Fibroblast of pulmonary artery (primary cell): ENCODE results near the gene SLC4A3.

ENCODE experiments used
- DNase-seq: peaks from one replicate; pipeline ENCODE4 v3.0.0-alpha.2; 2010; ENCODE audit warnings: low read depth
- H3K4me3 ChIP-seq: replicated peaks from 2 replicates; pipeline ENCODE4 v1.5.1; 2011; ENCODE audit warnings: low read depth, mild to moderate bottlenecking, control low read depth, low read length, moderate library complexity
- CTCF ChIP-seq: IDR thresholded peaks from 2 replicates; pipeline ENCODE4 v1.5.1; 2011; ENCODE audit warnings: mild to moderate bottlenecking, control low read depth, low read length, inconsistent platforms; ENCODE audit errors: missing control alignments

The SLC4A3 gene

GRCh38 chr2:219613461-219614070, 13.9 kb upstream of the SLC4A3 start:
- no peak for TF ChIP-seq CTCF
- H3K4me3 ChIP-seq = no peak overlapping the region
- no peak for DNase-seq

GRCh38 chr2:219614076-219614860, 13.2 kb upstream of the SLC4A3 start:
- H3K4me3 ChIP-seq = no peak overlapping the region
- DNase-seq = no peak
- TF ChIP-seq CTCF = no peak

- TF ChIP-seq CTCF = no peak
- no peak for DNase-seq
- H3K4me3 ChIP-seq = no peak overlapping the region
Observed at GRCh38 chr2:219615036-219615435, 12.4 kb upstream of the SLC4A3 start.

- no peak overlapping the region for H3K4me3 ChIP-seq
- DNase-seq = no peak
- no peak for TF ChIP-seq CTCF
Observed at GRCh38 chr2:219615894-219616293, 11.5 kb upstream of the SLC4A3 start.

GRCh38 chr2:219616550-219616949, 10.9 kb upstream of the SLC4A3 start:
- no peak for TF ChIP-seq CTCF
- no peak for DNase-seq
- no peak overlapping the region for H3K4me3 ChIP-seq

- no peak for TF ChIP-seq CTCF
- no peak overlapping the region for H3K4me3 ChIP-seq
- DNase-seq = no peak
Observed at GRCh38 chr2:219618733-219619122, 8.7 kb upstream of the SLC4A3 start.
